Keratinocyte (primary cell): ENCODE results near the gene HEPACAM. TPM values are rescaled to one million over a fixed set of nuclear protein-coding genes. Genes with fewer than 3 reads are reported as not detected.

ENCODE experiments used
- DNase-seq: peaks from one replicate; pipeline ENCODE4 v3.0.0-alpha.2; 2011; ENCODE audit warnings: low read depth, missing footprints, low spot score
- FAIRE-seq: peaks from 2 replicates; lab custom pipeline; 2011; peaks lifted over from hg19 to GRCh38; lab: Jason Lieb, UNC
- H2AFZ ChIP-seq: 2 replicates; pipeline ENCODE4 v1.6.0; 2012; ENCODE audit warnings: low read length, control low read depth, inconsistent platforms; ENCODE audit not compliant: control insufficient read depth
- H3K27ac ChIP-seq: 2 replicates; pipeline ENCODE4 v1.5.1; 2011; ENCODE audit warnings: low read length; ENCODE audit not compliant: control insufficient read depth, insufficient read depth
- H3K27me3 ChIP-seq: 3 replicates; pipeline ENCODE4 v1.6.0; 2011; ENCODE audit warnings: low read length; ENCODE audit not compliant: control insufficient read depth, insufficient read depth; ENCODE audit errors: extremely low read depth
- H3K36me3 ChIP-seq, 2 experiments: 2 replicates in 1 of 2; 3 replicates in 1 of 2; pipeline ENCODE4 v1.5.1; 2011; ENCODE audit warnings: low read length in 2 of 2, mild to moderate bottlenecking in 1 of 2; ENCODE audit not compliant: control insufficient read depth in 2 of 2, insufficient read depth in 2 of 2; ENCODE audit errors: extremely low read depth in 1 of 2
- H3K4me1 ChIP-seq: 3 replicates; pipeline ENCODE4 v1.5.1; 2011; ENCODE audit warnings: low read length; ENCODE audit not compliant: control insufficient read depth, insufficient read depth; ENCODE audit errors: extremely low read depth
- H3K4me2 ChIP-seq: 3 replicates; pipeline ENCODE4 v1.6.0; 2011; ENCODE audit warnings: low read depth, low read length; ENCODE audit not compliant: control insufficient read depth, insufficient read depth; ENCODE audit errors: extremely low read depth
- H3K4me3 ChIP-seq, 3 experiments: fragments of 200-600 bp in 1 of 3; sonication (generic) in 1 of 3; 2 replicates in 2 of 3; 3 replicates in 1 of 3; pipeline ENCODE4 v1.5.1; 2011 to 2016; ENCODE audit warnings: low read length in 3 of 3, mild to moderate bottlenecking in 3 of 3, control low read depth in 2 of 3, inconsistent platforms in 1 of 3, low read depth in 1 of 3, mixed read lengths in 1 of 3, mixed run types in 1 of 3, moderate library complexity in 1 of 3; ENCODE audit not compliant: control insufficient read depth in 2 of 3, insufficient read depth in 2 of 3; ENCODE audit errors: extremely low read depth in 1 of 3
- H3K79me2 ChIP-seq: 2 replicates; pipeline ENCODE4 v1.6.0; 2012; ENCODE audit warnings: low read length; ENCODE audit not compliant: control insufficient read depth, insufficient read depth
- H3K9ac ChIP-seq: 3 replicates; pipeline ENCODE4 v1.6.0; 2011; ENCODE audit warnings: low read length; ENCODE audit not compliant: control insufficient read depth, insufficient read depth; ENCODE audit errors: extremely low read depth
- H3K9me1 ChIP-seq: 3 replicates; pipeline ENCODE4 v1.6.0; 2011; ENCODE audit warnings: low read length; ENCODE audit not compliant: control insufficient read depth, insufficient read depth; ENCODE audit errors: extremely low read depth
- H3K9me3 ChIP-seq: 2 replicates; pipeline ENCODE4 v1.5.1; 2012; ENCODE audit warnings: low read depth, low read length; ENCODE audit not compliant: control insufficient read depth
- H4K20me1 ChIP-seq: 3 replicates; pipeline ENCODE4 v1.6.0; 2011; ENCODE audit warnings: low read length; ENCODE audit not compliant: control insufficient read depth, insufficient read depth; ENCODE audit errors: extremely low read depth
- EZH2 ChIP-seq: IDR thresholded peaks from one replicate; pipeline ENCODE4 v1.6.1; 2012; ENCODE audit warnings: inconsistent platforms, mild to moderate bottlenecking, low read length, moderate library complexity
- dilution Hi-C: fragments of 300-500 bp; cut with MboI; formaldehyde crosslinking; loops from one replicate; pipeline ENCODE4 v1.7.0; 2020; ENCODE audit warnings: low sequenced_read_pairs; ENCODE audit not compliant: extremely low pct_ligation_motif_present
- polyA plus RNA-seq, 5 experiments: library from polyadenylated mRNA; depleted of rRNA in 3 of 5; stranded (reverse) in 3 of 5; stranded (forward) in 1 of 5; unstranded in 1 of 5; fragments of >200 nt; gene quantifications; 1 replicate in 1 of 5; 2 replicates in 3 of 5; 3 replicates in 1 of 5; pipeline versions ENCODE4 v1.2.1 to v1.2.3, GENCODE V29; 2011 to 2012; ENCODE audit warnings: missing spikeins in 2 of 5, low read depth in 1 of 5, low replicate concordance in 1 of 5
- TF ChIP-seq, protein P1 (sequence below), 3 experiments: IDR thresholded peaks in 1 of 3; conservative IDR thresholded peaks in 1 of 3; optimal IDR thresholded peaks in 1 of 3; 2 replicates in 2 of 3; 3 replicates in 1 of 3; pipeline versions ENCODE3 to v1.5.1; 2011; ENCODE audit warnings: low read length in 3 of 3, mild to moderate bottlenecking in 3 of 3, moderate library complexity in 2 of 3, control low read depth in 1 of 3, inconsistent platforms in 1 of 3; ENCODE audit not compliant: insufficient read depth in 2 of 3; ENCODE audit errors: extremely low read depth in 1 of 3

Gene HEPACAM
- polyA plus RNA-seq, 1 donor (not counting 4 experiments of a cell fraction or from before 2014, with no cell fraction given) = not detected

DNA sequence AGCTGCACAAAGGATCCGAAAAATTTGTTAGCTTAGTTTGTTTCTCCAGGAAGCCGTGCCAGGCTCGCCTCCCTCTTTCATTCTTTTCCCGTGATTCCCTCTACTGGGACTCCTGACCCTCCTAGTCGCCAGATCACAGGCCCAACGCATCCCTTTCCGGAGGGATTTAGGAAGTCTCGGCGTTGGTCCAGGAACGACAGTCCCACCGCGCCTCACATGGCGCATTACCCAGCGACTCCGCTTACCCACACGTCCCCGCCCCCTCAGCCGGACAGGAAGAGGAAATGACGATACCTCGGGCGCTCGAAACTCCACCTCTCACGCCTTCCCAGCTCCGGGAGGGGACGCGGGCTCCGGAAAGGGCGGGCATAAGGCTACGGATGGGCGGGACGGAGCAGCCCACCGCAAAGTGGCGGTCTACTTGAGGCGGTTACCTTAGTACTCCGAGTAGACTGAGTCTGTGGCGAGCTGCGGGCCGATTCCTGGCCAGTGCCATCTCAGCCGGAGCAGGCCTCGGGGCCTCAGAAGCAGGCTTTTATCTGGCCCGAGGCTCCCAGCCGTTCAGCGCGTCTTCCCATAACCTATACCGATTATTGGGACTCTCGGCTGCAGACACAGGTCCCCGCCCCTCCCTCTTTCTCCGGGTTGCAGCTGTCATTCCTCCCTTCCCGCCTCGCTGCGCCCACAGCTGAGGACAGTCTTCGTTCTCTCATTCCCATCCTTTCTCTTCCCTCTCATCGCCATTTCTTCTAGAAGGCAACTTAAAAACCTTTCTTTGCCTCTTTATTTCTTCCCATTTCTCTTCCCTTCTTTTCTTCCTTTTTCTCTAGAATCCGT is 18.1 kb upstream of the HEPACAM start, which contains the start of gene CCDC15:
TSS of gene CCDC15 (plus strand) at position 450 of the 837 bp plus-strand sequence. CDS start 531 bp downstream, outside the sequence.
- no peaks in the 10 kb centered on the region for H3K79me2 ChIP-seq
- DNase-seq (peak; percentile 59), FAIRE-seq (peak; percentile 70)
- no peaks in the 10 kb centered on the region for H4K20me1 ChIP-seq
- H3K27ac ChIP-seq = peak within 1 kb of the TSS; percentile 81
- peak within 1 kb of the TSS; percentile 89 for H2AFZ ChIP-seq
- peak within 1 kb of the TSS; percentile 97 for H3K4me2 ChIP-seq
- H3K27me3 ChIP-seq = no peaks in the 10 kb centered on the region
- peak within 1 kb of the TSS; percentile 69 to 89 (median 76) for H3K4me3 ChIP-seq
- TF ChIP-seq EZH2 = no peak
- TF ChIP-seq, protein P1, sequence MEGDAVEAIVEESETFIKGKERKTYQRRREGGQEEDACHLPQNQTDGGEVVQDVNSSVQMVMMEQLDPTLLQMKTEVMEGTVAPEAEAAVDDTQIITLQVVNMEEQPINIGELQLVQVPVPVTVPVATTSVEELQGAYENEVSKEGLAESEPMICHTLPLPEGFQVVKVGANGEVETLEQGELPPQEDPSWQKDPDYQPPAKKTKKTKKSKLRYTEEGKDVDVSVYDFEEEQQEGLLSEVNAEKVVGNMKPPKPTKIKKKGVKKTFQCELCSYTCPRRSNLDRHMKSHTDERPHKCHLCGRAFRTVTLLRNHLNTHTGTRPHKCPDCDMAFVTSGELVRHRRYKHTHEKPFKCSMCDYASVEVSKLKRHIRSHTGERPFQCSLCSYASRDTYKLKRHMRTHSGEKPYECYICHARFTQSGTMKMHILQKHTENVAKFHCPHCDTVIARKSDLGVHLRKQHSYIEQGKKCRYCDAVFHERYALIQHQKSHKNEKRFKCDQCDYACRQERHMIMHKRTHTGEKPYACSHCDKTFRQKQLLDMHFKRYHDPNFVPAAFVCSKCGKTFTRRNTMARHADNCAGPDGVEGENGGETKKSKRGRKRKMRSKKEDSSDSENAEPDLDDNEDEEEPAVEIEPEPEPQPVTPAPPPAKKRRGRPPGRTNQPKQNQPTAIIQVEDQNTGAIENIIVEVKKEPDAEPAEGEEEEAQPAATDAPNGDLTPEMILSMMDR (optimal IDR thresholded peaks at IDR 0.05 in 1 of 3, IDR thresholded peaks at IDR 0.05 in 1 of 3, conservative IDR thresholded peaks at IDR 0.05 in 1 of 3; ENCODE audit: extremely low read depth in 1 of 3, insufficient read depth in 2 of 3, low read length in 3 of 3) = no peak
- peaks cover 9% of the 10 kb centered on the region for H3K4me1 ChIP-seq
- H3K36me3 ChIP-seq = no peaks in the 10 kb centered on the region
- H3K9me1 ChIP-seq = no peaks in the 10 kb centered on the region
- dilution Hi-C loops = no loop called here
- peak within 1 kb of the TSS; percentile 83 for H3K9ac ChIP-seq
- no peaks in the 10 kb centered on the region for H3K9me3 ChIP-seq

DNA sequence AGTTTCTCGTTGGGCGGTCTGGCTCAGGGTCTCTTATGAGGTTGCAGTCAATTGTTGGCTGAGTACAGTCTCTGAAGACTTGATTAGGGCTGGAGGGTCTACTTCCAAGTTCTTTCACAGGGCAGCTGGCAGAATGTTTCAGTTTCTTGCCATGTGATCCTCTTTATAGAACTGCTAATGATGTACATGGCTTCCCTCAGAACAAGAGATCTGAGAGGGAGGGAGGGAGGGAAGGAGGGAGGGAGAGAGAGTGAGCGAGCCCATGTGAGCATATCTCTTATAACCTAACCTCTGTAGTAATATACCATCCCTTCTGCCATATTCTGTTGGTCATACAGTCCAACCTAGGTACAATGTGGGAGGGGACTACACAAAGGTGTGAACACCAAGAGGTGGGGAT is 15.5 kb upstream of the HEPACAM start:
- no peak overlapping the region for H3K9ac ChIP-seq
- H3K4me1 ChIP-seq = peaks cover 18% of the 10 kb centered on the region
- DNase-seq (no peak), FAIRE-seq (no peak)
- H3K79me2 ChIP-seq = no peaks in the 10 kb centered on the region
- H2AFZ ChIP-seq = no peak overlapping the region
- no peaks in the 10 kb centered on the region for H3K9me1 ChIP-seq
- dilution Hi-C loops = no loop called here
- TF ChIP-seq, protein P1 (optimal IDR thresholded peaks at IDR 0.05 in 1 of 3, IDR thresholded peaks at IDR 0.05 in 1 of 3, conservative IDR thresholded peaks at IDR 0.05 in 1 of 3; ENCODE audit: extremely low read depth in 1 of 3, insufficient read depth in 2 of 3, low read length in 3 of 3) = no peak
- no peak for TF ChIP-seq EZH2
- no peaks in the 10 kb centered on the region for H4K20me1 ChIP-seq
- no peak overlapping the region for H3K27ac ChIP-seq
- no peak overlapping the region for H3K4me3 ChIP-seq
- no peaks in the 10 kb centered on the region for H3K27me3 ChIP-seq
- H3K36me3 ChIP-seq = no peaks in the 10 kb centered on the region
- H3K4me2 ChIP-seq = no peak overlapping the region
- H3K9me3 ChIP-seq = no peaks in the 10 kb centered on the region
